Kidney epithelial cell (primary cell): ENCODE data around the gene BCAS4. TPM values are rescaled to one million over a fixed set of nuclear protein-coding genes. Genes with fewer than 3 reads are reported as not detected.

Experiments used
- DNase-seq: peaks from one replicate; pipeline ENCODE4 v3.0.0-alpha.2; 2010; ENCODE audit warnings: low read depth
- H3K27me3 ChIP-seq: 2 replicates; pipeline ENCODE4 v1.6.0; 2011; ENCODE audit warnings: low read length; ENCODE audit not compliant: control insufficient read depth, insufficient read depth
- H3K36me3 ChIP-seq: 2 replicates; pipeline ENCODE4 v1.5.1; 2011; ENCODE audit warnings: low read length; ENCODE audit not compliant: control insufficient read depth, insufficient read depth
- H3K4me3 ChIP-seq: 2 replicates; pipeline ENCODE4 v1.5.1; 2011; ENCODE audit warnings: low read depth, mild to moderate bottlenecking, control low read depth, low read length
- total RNA-seq: library from RNA; depleted of rRNA; stranded (reverse); fragments of >200 nt; gene quantifications from 2 replicates; pipeline ENCODE4 v1.2.3, GENCODE V29; 2015
- TF ChIP-seq, protein P1 (sequence below): IDR thresholded peaks from 2 replicates; pipeline ENCODE4 v1.5.1; 2011; ENCODE audit warnings: mild to moderate bottlenecking, moderate library complexity, low read length, control low read depth, inconsistent platforms; ENCODE audit not compliant: insufficient read depth, poor library complexity, severe bottlenecking

BCAS4 gene
- total RNA-seq, 1 donor from 2014 or later: 28.0 TPM

- H3K4me3 ChIP-seq: no peak overlapping the region
- H3K36me3 ChIP-seq: no peaks in the 10 kb centered on the region
- no peaks in the 10 kb centered on the region for H3K27me3 ChIP-seq
- TF ChIP-seq, protein P1, sequence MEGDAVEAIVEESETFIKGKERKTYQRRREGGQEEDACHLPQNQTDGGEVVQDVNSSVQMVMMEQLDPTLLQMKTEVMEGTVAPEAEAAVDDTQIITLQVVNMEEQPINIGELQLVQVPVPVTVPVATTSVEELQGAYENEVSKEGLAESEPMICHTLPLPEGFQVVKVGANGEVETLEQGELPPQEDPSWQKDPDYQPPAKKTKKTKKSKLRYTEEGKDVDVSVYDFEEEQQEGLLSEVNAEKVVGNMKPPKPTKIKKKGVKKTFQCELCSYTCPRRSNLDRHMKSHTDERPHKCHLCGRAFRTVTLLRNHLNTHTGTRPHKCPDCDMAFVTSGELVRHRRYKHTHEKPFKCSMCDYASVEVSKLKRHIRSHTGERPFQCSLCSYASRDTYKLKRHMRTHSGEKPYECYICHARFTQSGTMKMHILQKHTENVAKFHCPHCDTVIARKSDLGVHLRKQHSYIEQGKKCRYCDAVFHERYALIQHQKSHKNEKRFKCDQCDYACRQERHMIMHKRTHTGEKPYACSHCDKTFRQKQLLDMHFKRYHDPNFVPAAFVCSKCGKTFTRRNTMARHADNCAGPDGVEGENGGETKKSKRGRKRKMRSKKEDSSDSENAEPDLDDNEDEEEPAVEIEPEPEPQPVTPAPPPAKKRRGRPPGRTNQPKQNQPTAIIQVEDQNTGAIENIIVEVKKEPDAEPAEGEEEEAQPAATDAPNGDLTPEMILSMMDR: no peak
- DNase-seq: no peak
Measured at GRCh38 chr20:50903353-50904051, 108.6 kb downstream of the BCAS4 start.

DNA sequence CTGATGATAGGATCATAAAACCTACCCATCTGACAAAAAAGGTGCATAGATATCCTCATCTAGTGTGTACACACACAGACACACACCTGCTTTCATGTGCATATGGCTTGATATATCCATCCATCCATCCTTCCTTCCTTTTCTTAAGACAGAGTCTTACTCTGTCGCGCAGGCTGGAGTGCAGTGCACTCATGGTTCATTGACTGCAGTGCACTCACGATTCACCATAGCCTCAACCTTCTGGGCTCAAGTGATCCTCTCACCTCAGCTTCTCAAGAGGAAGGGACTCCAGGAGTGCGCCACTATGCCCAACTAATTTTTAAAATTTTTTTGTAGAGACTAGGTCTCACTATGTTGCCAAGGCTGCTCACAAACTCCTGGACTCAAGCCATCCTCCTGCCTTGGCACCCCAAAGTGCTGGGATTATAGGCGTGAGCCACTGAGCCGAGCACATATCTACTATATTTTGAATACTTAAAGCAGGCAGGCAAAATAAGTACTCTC lies 109.3 kb downstream of the BCAS4 start:
- H3K27me3 ChIP-seq: no peaks in the 10 kb centered on the region
- H3K4me3 ChIP-seq: no peak overlapping the region
- TF ChIP-seq, protein P1: no peak
- DNase-seq: no peak
- H3K36me3 ChIP-seq: no peaks in the 10 kb centered on the region

- TF ChIP-seq, protein P1: no peak
- Histone ChIP-seq H3K36me3 (no peaks in the 10 kb centered on the region), H3K27me3 (no peaks in the 10 kb centered on the region), H3K4me3 (no peak overlapping the region)
- no peak for DNase-seq
Measured at GRCh38 chr20:50909413-50909812, 114.6 kb downstream of the BCAS4 start.

- H3K4me3 ChIP-seq: no peak overlapping the region
- H3K27me3 ChIP-seq: no peaks in the 10 kb centered on the region
- no peak for DNase-seq
- no peaks in the 10 kb centered on the region for H3K36me3 ChIP-seq
- TF ChIP-seq, protein P1: no peak
Measured at GRCh38 chr20:50911030-50911429, 116.2 kb downstream of the BCAS4 start.

- Histone ChIP-seq H3K4me3 (no peak overlapping the region), H3K27me3 (no peaks in the 10 kb centered on the region), H3K36me3 (no peaks in the 10 kb centered on the region)
- TF ChIP-seq, protein P1: no peak
- no peak for DNase-seq
Measured at GRCh38 chr20:50911716-50912115, 116.9 kb downstream of the BCAS4 start.
